GM21723 (cell line): ENCODE measurements around the gene AMFR.
A peak's percentile ranks its signal among the peaks of the same experiment; 100 is the strongest.

ENCODE experiments used
- ATAC-seq: cut with Tn5 transposase; IDR thresholded peaks from one replicate; pipeline ENCODE4 v1.9.1; 2021; ENCODE audit warnings: mild to moderate bottlenecking, moderate library complexity; ENCODE audit not compliant: unreplicated experiment

The AMFR gene

GRCh38 chr16:56425439-56425832 lies at the start of gene AMFR:
TSS of gene AMFR (minus strand) at chr16:56425545. CDS start at chr16:56425327, 218 bp downstream.
- ATAC-seq: peak; percentile 74

- no peak for ATAC-seq
Measured at GRCh38 chr16:56470666-56471065, 45.3 kb upstream of the AMFR start.

GRCh38 chr16:56470232-56470631 lies 44.9 kb upstream of the AMFR start:
- ATAC-seq: no peak

GRCh38 chr16:56469748-56470147 lies 44.4 kb upstream of the AMFR start:
- no peak for ATAC-seq

- no peak for ATAC-seq
Measured at GRCh38 chr16:56468800-56469199, 43.5 kb upstream of the AMFR start.

GRCh38 chr16:56466344-56466743 lies 41.0 kb upstream of the AMFR start:
- no peak for ATAC-seq

GRCh38 chr16:56463153-56463552 lies 37.8 kb upstream of the AMFR start:
- ATAC-seq: no peak

GRCh38 chr16:56462064-56462796 lies 36.9 kb upstream of the AMFR start:
- ATAC-seq: no peak

- ATAC-seq: no peak
Measured at GRCh38 chr16:56460101-56460500, 34.8 kb upstream of the AMFR start.

- no peak for ATAC-seq
Measured at GRCh38 chr16:56457927-56458470, 32.7 kb upstream of the AMFR start.

GRCh38 chr16:56451753-56452689 lies 26.7 kb upstream of the AMFR start:
- peak; percentile 42 for ATAC-seq

- peak; percentile 96 for ATAC-seq
Measured at GRCh38 chr16:56450986-56451752, 25.8 kb upstream of the AMFR start, which contains the start of the genes NUDT21 and OGFOD1. TSS of gene NUDT21 (minus strand) at chr16:56451332. CDS start at chr16:56451202, 130 bp downstream. TSS of gene OGFOD1 (plus strand) at chr16:56451554. CDS start at chr16:56451613, 59 bp downstream.

- ATAC-seq: peak; percentile 41
Measured at GRCh38 chr16:56450275-56450985, 25.1 kb upstream of the AMFR start.

GRCh38 chr16:56448005-56448404 lies 22.7 kb upstream of the AMFR start:
- no peak for ATAC-seq

- ATAC-seq: no peak
Measured at GRCh38 chr16:56447286-56447685, 21.9 kb upstream of the AMFR start.

GRCh38 chr16:56438038-56438437 lies 12.7 kb upstream of the AMFR start:
- no peak for ATAC-seq

- no peak for ATAC-seq
Measured at GRCh38 chr16:56436258-56436657, 10.9 kb upstream of the AMFR start.

- no peak for ATAC-seq
Measured at GRCh38 chr16:56428091-56428490, 2.7 kb upstream of the AMFR start.

GRCh38 chr16:56426585-56426984 lies 1.2 kb upstream of the AMFR start:
- no peak for ATAC-seq
